Transverse colon (tissue), 4 donors: ENCODE measurements around the gene ARIH1.

Source experiments
- CTCF ChIP-seq, 5 experiments: fragments of 200-600 bp in 3 of 5; fragments of 450-650 bp in 2 of 5; sonication (generic) in 3 of 5; IDR thresholded peaks; 1 replicate in 2 of 5; 2 replicates in 3 of 5; pipeline ENCODE4 v1.5.1; 2016 to 2017; ENCODE audit warnings: antibody characterized with exemption in 5 of 5, inconsistent platforms in 3 of 5, mild to moderate bottlenecking in 2 of 5, moderate library complexity in 1 of 5
- POLR2A ChIP-seq: fragments of 450-650 bp; IDR thresholded peaks from one replicate; pipeline ENCODE4 v1.6.1; 2016; ENCODE audit warnings: antibody characterized with exemption, mild to moderate bottlenecking, moderate library complexity
- POLR2AphosphoS5 ChIP-seq, 3 donors: sonication (generic); formaldehyde crosslinking; IDR thresholded peaks; one replicate each; pipeline ENCODE4 v1.6.1; 2016; ENCODE audit warnings: antibody characterized with exemption in 3 of 3

- TF ChIP-seq CTCF (IDR thresholded peaks at IDR 0.05), result no peak
- TF ChIP-seq POLR2A, result no peak
- TF ChIP-seq POLR2AphosphoS5 (IDR thresholded peaks at IDR 0.05), result no peak
These were observed 14.4 kb downstream of the ARIH1 start for GRCh38 chr15:72488558-72488957.
